GM12864 (cell line): Measurements from ENCODE around the gene DPYD.

Experiments used
- DNase-seq: peaks from one replicate; pipeline ENCODE4 v3.0.0-alpha.2; 2011; ENCODE audit warnings: low read depth
- H3K4me3 ChIP-seq: 2 replicates; pipeline ENCODE4 v1.5.1; 2011; ENCODE audit warnings: mild to moderate bottlenecking, low read depth, low read length, control low read depth
- TF ChIP-seq, protein P1 (sequence below): IDR thresholded peaks from 2 replicates; pipeline ENCODE4 v1.5.1; 2011; ENCODE audit warnings: low read depth, mild to moderate bottlenecking, moderate library complexity, low read length, control low read depth, inconsistent platforms; ENCODE audit errors: missing control alignments

Gene DPYD

GRCh38 chr1:97562081-97562480 is 358.8 kb downstream of the DPYD start:
- TF ChIP-seq, protein P1, sequence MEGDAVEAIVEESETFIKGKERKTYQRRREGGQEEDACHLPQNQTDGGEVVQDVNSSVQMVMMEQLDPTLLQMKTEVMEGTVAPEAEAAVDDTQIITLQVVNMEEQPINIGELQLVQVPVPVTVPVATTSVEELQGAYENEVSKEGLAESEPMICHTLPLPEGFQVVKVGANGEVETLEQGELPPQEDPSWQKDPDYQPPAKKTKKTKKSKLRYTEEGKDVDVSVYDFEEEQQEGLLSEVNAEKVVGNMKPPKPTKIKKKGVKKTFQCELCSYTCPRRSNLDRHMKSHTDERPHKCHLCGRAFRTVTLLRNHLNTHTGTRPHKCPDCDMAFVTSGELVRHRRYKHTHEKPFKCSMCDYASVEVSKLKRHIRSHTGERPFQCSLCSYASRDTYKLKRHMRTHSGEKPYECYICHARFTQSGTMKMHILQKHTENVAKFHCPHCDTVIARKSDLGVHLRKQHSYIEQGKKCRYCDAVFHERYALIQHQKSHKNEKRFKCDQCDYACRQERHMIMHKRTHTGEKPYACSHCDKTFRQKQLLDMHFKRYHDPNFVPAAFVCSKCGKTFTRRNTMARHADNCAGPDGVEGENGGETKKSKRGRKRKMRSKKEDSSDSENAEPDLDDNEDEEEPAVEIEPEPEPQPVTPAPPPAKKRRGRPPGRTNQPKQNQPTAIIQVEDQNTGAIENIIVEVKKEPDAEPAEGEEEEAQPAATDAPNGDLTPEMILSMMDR = no peak
- H3K4me3 ChIP-seq = no peak overlapping the region
- no peak for DNase-seq

- DNase-seq = no peak
- no peak overlapping the region for H3K4me3 ChIP-seq
- TF ChIP-seq, protein P1 = no peak
Measured at GRCh38 chr1:97560714-97561113, 360.1 kb downstream of the DPYD start.

- no peak for DNase-seq
- TF ChIP-seq, protein P1 = no peak
- H3K4me3 ChIP-seq = no peak overlapping the region
Measured at GRCh38 chr1:97553971-97554370, 366.9 kb downstream of the DPYD start.

- TF ChIP-seq, protein P1 = no peak
- H3K4me3 ChIP-seq = no peak overlapping the region
- no peak for DNase-seq
Measured at GRCh38 chr1:97551113-97551512, 369.7 kb downstream of the DPYD start.

DNA sequence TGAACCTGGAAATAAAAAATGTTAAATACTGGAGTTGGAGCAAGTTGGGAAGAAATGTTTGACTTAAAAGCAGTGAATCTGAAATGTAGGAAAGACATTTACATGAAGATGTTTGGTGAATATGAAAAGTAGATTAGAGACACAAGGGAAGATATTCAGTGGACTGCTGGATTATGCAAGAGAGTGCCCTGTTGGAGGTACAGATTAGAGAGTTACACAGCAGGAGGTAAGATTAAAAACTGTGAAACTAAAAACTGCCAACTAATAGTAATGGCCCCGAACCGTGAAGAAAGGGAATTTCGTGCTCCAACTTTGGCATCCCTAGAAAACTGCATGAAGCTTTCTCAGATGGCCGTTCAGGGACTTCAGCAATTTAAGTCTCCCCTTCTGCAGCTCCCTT is 375.4 kb downstream of the DPYD start:
- TF ChIP-seq, protein P1 = no peak
- DNase-seq = no peak

DNA sequence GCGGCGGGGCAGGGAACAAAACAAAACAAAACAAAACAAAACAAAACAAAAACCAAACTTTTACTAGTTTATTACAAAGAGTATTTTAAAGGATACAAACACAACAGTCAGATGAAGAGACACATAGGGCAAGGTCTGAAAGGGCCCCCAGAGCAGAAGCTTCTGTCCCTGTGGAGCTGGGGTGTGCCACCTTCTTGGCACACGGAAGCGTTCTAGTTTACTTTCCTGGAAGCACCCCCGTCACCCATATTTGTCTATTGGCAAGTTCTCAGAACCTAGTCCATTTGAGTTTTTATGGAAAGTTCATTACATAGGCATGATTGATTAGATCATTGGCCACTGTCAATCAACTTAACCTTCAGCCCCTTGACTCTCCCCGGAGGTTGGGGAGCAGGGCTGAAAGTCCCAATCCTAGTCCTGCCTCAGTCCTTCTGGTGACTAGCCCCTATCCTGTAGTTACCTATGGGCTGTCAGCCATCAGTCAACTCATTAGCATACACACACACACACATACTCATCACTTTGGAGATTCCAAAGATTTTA is 380.4 kb downstream of the DPYD start:
- no peak for DNase-seq
- TF ChIP-seq, protein P1 = no peak

More for the DNA sequence above, 375.4 kb downstream of the DPYD start:
- no peak overlapping the region for H3K4me3 ChIP-seq

DNA sequence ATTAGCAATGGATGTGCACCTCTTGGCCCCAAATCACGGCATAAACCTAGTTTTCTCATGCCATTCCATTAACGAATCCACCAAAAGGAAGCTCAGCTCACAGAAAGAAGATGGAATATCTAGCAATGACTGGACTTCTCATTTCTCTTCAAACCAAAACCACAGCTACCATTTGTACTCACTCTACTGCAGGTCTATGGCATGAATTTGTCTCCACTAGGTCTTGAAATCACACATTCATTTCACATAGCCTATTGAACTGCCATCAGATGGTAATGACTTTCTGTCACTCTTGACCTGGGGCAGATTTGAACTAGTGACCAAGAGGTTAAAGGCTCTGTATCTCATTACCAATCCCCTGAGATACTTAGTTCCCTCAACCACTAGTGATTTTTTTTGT is 382.7 kb downstream of the DPYD start:
- no peak for DNase-seq
- H3K4me3 ChIP-seq = no peak overlapping the region
- TF ChIP-seq, protein P1 = no peak

More for the DNA sequence above, 380.4 kb downstream of the DPYD start:
- no peak overlapping the region for H3K4me3 ChIP-seq
